Measurements from ENCODE around the gene MRPS24.
"Not testable (repeated sequence)": the region's sequence is repeated elsewhere in the genome, so short reads cannot be mapped to it uniquely, and the experiment has no call there.

Gene MRPS24

DNA sequence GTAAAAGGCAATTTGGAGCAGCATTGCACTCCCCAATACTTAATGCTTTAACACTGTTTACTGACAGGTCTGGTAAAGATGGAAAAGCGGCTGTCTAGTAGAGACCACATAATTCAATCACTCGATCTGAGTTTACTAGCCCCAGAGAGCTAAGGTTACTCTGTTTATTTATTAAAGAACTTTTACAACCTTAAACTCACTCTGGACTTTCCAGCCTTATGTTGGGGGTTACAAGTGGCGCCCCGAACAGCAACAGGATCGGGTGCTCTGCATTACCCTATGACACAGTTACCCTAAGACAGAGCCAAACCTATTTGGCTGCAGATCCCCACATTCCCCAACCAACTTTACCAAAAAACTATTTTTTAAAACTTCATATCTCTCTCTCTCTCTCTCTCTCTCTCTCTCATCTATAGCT lies 43.9 kb downstream of the MRPS24 start:
- H3K9me2 ChIP-seq (ENCODE audit: low read depth, low read length): no peaks in the 10 kb centered on the region
- H3K27ac ChIP-seq (ENCODE audit: low read depth, low read length, poor library complexity, severe bottlenecking): no peak overlapping the region
- no peaks in the 10 kb centered on the region for H3K9me3 ChIP-seq (ENCODE audit: low read length)
- TF ChIP-seq, protein P1, sequence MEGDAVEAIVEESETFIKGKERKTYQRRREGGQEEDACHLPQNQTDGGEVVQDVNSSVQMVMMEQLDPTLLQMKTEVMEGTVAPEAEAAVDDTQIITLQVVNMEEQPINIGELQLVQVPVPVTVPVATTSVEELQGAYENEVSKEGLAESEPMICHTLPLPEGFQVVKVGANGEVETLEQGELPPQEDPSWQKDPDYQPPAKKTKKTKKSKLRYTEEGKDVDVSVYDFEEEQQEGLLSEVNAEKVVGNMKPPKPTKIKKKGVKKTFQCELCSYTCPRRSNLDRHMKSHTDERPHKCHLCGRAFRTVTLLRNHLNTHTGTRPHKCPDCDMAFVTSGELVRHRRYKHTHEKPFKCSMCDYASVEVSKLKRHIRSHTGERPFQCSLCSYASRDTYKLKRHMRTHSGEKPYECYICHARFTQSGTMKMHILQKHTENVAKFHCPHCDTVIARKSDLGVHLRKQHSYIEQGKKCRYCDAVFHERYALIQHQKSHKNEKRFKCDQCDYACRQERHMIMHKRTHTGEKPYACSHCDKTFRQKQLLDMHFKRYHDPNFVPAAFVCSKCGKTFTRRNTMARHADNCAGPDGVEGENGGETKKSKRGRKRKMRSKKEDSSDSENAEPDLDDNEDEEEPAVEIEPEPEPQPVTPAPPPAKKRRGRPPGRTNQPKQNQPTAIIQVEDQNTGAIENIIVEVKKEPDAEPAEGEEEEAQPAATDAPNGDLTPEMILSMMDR (IDR thresholded peaks at IDR 0.05; ENCODE audit: low read length): no peak
- TF ChIP-seq EZH2 (IDR thresholded peaks at IDR 0.05; ENCODE audit: borderline replicate concordance, low read length): no peak
- no peaks in the 10 kb centered on the region for H3K36me3 ChIP-seq (ENCODE audit: insufficient read depth, low read length)
- no peak overlapping the region for H3K9ac ChIP-seq (ENCODE audit: low read length)
- no peak overlapping the region for H2AFZ ChIP-seq (ENCODE audit: low read length)
- H3K4me2 ChIP-seq (ENCODE audit: low read length): no peak overlapping the region
- no peaks in the 10 kb centered on the region for H3K79me2 ChIP-seq (ENCODE audit: insufficient read depth, low read length)
- H3K27me3 ChIP-seq (ENCODE audit: insufficient read depth, low read length): peaks cover 16% of the 10 kb centered on the region; the same call in 1 of the 2 replicates
- H3K4me1 ChIP-seq (ENCODE audit: insufficient read depth, low read length, severe bottlenecking): no peaks in the 10 kb centered on the region
- H3K4me3 ChIP-seq (ENCODE audit: low read depth, low read length, poor library complexity, severe bottlenecking): no peak overlapping the region
- no peaks in the 10 kb centered on the region for H3F3A ChIP-seq (ENCODE audit: insufficient read depth, low read length)
- H4K20me1 ChIP-seq (ENCODE audit: insufficient read depth, low read length): no peaks in the 10 kb centered on the region

DNA sequence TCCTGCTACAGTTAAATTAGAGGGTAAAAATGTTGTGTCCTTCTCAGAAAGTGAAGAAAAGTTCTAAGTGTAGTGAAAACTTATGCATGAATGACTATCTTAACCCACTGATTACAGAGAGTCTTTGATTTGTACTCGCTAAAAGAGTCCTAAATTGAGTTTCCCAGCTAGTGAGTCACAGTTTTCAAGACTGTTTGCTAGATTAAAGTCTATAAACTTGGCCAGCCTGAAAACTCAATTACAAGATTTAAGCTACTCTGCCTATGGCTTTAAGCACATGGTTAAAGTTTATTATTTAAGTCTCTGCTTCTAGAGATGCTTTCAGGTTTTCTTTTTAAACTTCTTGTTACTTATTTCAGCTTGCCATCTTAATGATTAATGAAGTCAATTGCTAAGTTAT lies 44.4 kb downstream of the MRPS24 start:
- H3K36me3 ChIP-seq (ENCODE audit: insufficient read depth, low read length): no peaks in the 10 kb centered on the region
- no peaks in the 10 kb centered on the region for H3K9me2 ChIP-seq (ENCODE audit: low read depth, low read length)
- H2AFZ ChIP-seq (ENCODE audit: low read length): no peak overlapping the region
- peaks cover 16% of the 10 kb centered on the region; the same call in 1 of the 2 replicates for H3K27me3 ChIP-seq (ENCODE audit: insufficient read depth, low read length)
- H3K9me3 ChIP-seq (ENCODE audit: low read length): no peaks in the 10 kb centered on the region
- no peaks in the 10 kb centered on the region for H3K4me1 ChIP-seq (ENCODE audit: insufficient read depth, low read length, severe bottlenecking)
- H3K79me2 ChIP-seq (ENCODE audit: insufficient read depth, low read length): no peaks in the 10 kb centered on the region
- no peak overlapping the region for H3K4me2 ChIP-seq (ENCODE audit: low read length)
- TF ChIP-seq EZH2 (IDR thresholded peaks at IDR 0.05; ENCODE audit: borderline replicate concordance, low read length): no peak
- TF ChIP-seq, protein P1 (IDR thresholded peaks at IDR 0.05; ENCODE audit: low read length): no peak
- no peak overlapping the region for H3K9ac ChIP-seq (ENCODE audit: low read length)
- no peak overlapping the region for H3K27ac ChIP-seq (ENCODE audit: low read depth, low read length, poor library complexity, severe bottlenecking)
- no peak overlapping the region for H3K4me3 ChIP-seq (ENCODE audit: low read depth, low read length, poor library complexity, severe bottlenecking)
- no peaks in the 10 kb centered on the region for H4K20me1 ChIP-seq (ENCODE audit: insufficient read depth, low read length)
- no peaks in the 10 kb centered on the region for H3F3A ChIP-seq (ENCODE audit: insufficient read depth, low read length)

- not testable (repeated sequence) for H3K79me2 ChIP-seq (ENCODE audit: insufficient read depth, low read length); H2AFZ ChIP-seq (ENCODE audit: low read length); H4K20me1 ChIP-seq (ENCODE audit: insufficient read depth, low read length); H3K9ac ChIP-seq (ENCODE audit: low read length); H3K36me3 ChIP-seq (ENCODE audit: insufficient read depth, low read length); H3K4me1 ChIP-seq (ENCODE audit: insufficient read depth, low read length, severe bottlenecking); H3K4me2 ChIP-seq (ENCODE audit: low read length); H3K9me2 ChIP-seq (ENCODE audit: low read depth, low read length); H3F3A ChIP-seq (ENCODE audit: insufficient read depth, low read length); H3K9me3 ChIP-seq (ENCODE audit: low read length); H3K27ac ChIP-seq (ENCODE audit: low read depth, low read length, poor library complexity, severe bottlenecking); H3K4me3 ChIP-seq (ENCODE audit: low read depth, low read length, poor library complexity, severe bottlenecking)
- H3K27me3 ChIP-seq (ENCODE audit: insufficient read depth, low read length): peaks cover 20% of the 10 kb centered on the region; the same call in 1 of the 2 replicates
These were observed 44.8 kb downstream of the MRPS24 start for GRCh38 chr7:43824513-43824912.

DNA sequence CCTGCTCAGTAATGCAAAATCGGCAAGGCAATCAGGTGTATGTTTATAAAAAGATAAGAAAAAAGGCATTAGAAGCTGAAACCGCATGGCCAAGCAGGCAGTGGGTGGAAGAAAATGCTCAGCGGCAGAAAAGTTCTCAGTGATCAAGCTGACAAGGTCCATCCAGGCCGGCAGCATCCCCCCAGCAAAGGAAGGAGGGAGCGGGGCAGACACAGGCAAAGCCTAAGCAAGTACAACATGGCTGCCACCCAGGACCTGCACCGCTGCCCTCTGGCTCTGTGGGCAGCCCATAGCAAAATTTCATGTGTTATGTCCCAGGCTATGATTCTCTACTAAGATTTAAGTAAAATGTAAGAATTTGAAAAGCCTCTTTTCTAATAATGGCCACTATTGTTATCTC lies 45.4 kb downstream of the MRPS24 start:
- no peak overlapping the region for H3K27ac ChIP-seq (ENCODE audit: low read depth, low read length, poor library complexity, severe bottlenecking)
- no peak overlapping the region for H3K4me2 ChIP-seq (ENCODE audit: low read length)
- H3F3A ChIP-seq (ENCODE audit: insufficient read depth, low read length): no peaks in the 10 kb centered on the region
- no peaks in the 10 kb centered on the region for H3K9me3 ChIP-seq (ENCODE audit: low read length)
- H3K9me2 ChIP-seq (ENCODE audit: low read depth, low read length): no peaks in the 10 kb centered on the region
- H4K20me1 ChIP-seq (ENCODE audit: insufficient read depth, low read length): no peaks in the 10 kb centered on the region
- H3K27me3 ChIP-seq (ENCODE audit: insufficient read depth, low read length): peaks cover 23% of the 10 kb centered on the region; the same call in 1 of the 2 replicates
- H3K4me3 ChIP-seq (ENCODE audit: low read depth, low read length, poor library complexity, severe bottlenecking): no peak overlapping the region
- no peaks in the 10 kb centered on the region for H3K4me1 ChIP-seq (ENCODE audit: insufficient read depth, low read length, severe bottlenecking)
- TF ChIP-seq, protein P1 (IDR thresholded peaks at IDR 0.05; ENCODE audit: low read length): no peak
- H2AFZ ChIP-seq (ENCODE audit: low read length): no peak overlapping the region
- no peaks in the 10 kb centered on the region for H3K79me2 ChIP-seq (ENCODE audit: insufficient read depth, low read length)
- no peaks in the 10 kb centered on the region for H3K36me3 ChIP-seq (ENCODE audit: insufficient read depth, low read length)
- no peak overlapping the region for H3K9ac ChIP-seq (ENCODE audit: low read length)

DNA sequence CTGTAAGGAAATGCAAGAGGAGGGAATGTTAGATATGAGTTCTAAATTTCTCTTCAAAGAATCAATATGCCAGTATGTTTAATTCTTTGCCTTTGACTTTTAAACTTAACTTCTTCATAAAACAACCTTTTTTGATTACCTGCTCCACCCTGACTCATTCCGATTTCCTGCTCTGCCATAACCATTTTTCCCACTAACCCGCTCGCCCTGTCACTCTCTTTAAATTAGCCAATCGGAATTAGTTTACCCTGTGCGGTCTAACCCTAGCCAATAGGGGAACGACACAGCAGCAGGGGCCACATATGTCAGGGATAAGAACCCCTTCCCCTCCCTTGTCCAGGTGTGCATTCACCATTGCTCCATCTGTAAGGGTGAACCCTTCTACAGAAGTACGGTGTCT lies 45.9 kb downstream of the MRPS24 start:
- not testable (repeated sequence) for H3K4me1 ChIP-seq (ENCODE audit: insufficient read depth, low read length, severe bottlenecking); H3K9ac ChIP-seq (ENCODE audit: low read length); H3K9me3 ChIP-seq (ENCODE audit: low read length); H3K36me3 ChIP-seq (ENCODE audit: insufficient read depth, low read length); H3K27ac ChIP-seq (ENCODE audit: low read depth, low read length, poor library complexity, severe bottlenecking); H3F3A ChIP-seq (ENCODE audit: insufficient read depth, low read length); H3K4me2 ChIP-seq (ENCODE audit: low read length); H3K4me3 ChIP-seq (ENCODE audit: low read depth, low read length, poor library complexity, severe bottlenecking); H4K20me1 ChIP-seq (ENCODE audit: insufficient read depth, low read length); H2AFZ ChIP-seq (ENCODE audit: low read length); H3K79me2 ChIP-seq (ENCODE audit: insufficient read depth, low read length); H3K9me2 ChIP-seq (ENCODE audit: low read depth, low read length)
- peaks cover 23% of the 10 kb centered on the region; the same call in 1 of the 2 replicates for H3K27me3 ChIP-seq (ENCODE audit: insufficient read depth, low read length)

Measured in OCI-LY1 (cell line).